HL-60 (cell line): ENCODE measurements around the gene EMP3.

ENCODE experiments used
- CTCF ChIP-seq: IDR thresholded peaks from one replicate; pipeline ENCODE4 v1.5.1; 2011; ENCODE audit warnings: low read length, control low read depth, inconsistent platforms; ENCODE audit not compliant: insufficient read depth
- GABPA ChIP-seq: IDR thresholded peaks from 2 replicates; pipeline ENCODE4 v1.6.1; 2012; ENCODE audit warnings: low read depth
- POLR2AphosphoS5 ChIP-seq: IDR thresholded peaks from 2 replicates; pipeline ENCODE4 v1.6.1; 2012; ENCODE audit warnings: low read depth

- TF ChIP-seq CTCF (no peak), POLR2AphosphoS5 (peak; percentile 67; the same call in 1 of the 2 replicates), GABPA (no peak)
Measured at GRCh38 chr19:48363810-48364597, 38.7 kb downstream of the EMP3 start, which contains the start of the genes SYNGR4 and TMEM143.
